GM18519 (cell line): ENCODE results near the gene PPFIBP1.

Experiments used
- ATAC-seq: cut with Tn5 transposase; IDR thresholded peaks from one replicate; pipeline ENCODE4 v1.9.1; 2021; ENCODE audit warnings: mild to moderate bottlenecking, moderate library complexity; ENCODE audit not compliant: unreplicated experiment, low FRiP score

PPFIBP1 gene

DNA sequence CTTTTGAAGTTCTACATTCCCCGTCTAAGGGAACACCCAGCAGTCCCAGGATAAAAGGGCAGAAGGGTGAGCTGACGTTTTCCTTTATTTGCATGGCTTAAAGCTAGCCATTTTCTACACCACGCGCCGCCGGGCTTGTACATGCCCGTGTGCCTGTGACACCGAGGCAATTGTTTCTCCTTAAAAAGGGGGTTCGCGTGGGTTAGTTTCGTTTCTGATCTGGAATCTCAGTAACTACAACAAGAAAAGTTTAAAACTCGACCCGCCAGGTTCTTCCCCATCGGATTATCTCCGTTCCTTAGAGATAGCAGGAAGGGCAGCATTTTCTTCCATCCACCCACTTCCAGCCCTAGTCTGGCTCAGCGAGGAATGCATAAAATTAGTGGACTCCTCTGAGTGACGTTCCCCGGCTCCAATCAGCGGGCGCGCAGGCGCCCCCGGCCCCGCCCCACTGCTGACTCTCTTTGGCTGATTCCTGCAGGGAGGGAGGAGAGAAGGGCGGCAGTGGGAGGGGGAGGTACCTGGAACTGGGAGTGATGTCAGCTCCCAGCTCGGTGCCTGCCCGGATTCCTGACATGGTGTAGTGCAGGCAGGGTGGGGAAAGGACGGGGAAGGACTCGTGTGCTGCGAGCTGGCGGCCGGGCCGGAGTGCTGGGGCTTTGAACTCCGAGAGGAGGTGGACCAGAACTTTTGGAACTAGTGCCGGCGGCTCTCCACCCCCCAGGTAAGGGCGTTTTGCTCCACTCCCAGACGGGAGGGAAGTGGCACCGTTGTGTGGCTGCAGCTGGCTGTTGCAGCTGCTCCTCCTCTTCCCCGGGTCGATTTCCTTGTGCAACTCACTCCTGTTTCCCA, at the start of gene PPFIBP1:
Gene PPFIBP1 (plus strand): TSS at position 565 of the 852 bp plus-strand sequence. CDS start 109,191 bp downstream, outside the sequence.
- ATAC-seq, result peak; percentile 79

DNA sequence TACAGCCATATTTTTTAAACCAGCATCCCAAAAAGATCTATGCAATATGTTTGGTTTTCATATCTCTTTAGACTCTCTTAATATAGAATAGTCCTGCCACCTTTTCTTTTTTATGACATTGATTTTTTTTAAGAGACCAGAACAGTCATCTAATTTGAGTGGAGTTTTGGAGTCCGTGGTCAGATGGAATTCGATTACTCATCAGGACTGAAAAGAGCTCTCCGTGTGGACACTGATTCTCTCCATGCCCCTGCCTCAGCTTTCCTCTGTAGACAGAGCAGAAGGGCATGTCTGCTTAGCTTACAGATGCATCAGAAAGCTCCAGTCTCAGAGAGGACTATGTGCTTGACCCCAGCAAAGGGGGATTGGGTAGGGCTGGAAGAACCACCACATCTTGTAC, 49.7 kb upstream of the PPFIBP1 start:
- no peak for ATAC-seq

DNA sequence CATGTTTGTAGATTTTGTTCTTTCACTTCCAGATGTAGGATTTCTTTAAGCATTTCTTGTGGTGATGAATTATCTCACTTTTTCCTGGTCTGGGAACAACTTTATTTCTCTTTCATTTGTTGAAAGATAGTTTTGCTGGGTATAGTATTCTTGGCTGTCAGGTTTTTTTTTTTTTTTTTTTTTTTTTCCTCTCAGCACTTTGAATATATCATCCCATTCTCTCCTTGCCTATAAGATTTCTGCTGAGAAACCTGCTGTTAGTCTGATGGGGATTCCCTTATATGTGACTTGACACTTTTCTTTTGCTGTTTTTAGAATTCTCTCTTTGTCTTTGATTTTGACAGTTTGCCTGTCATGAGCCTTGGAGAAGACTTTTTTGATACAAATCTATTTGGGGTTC, 47.0 kb upstream of the PPFIBP1 start:
- ATAC-seq, result no peak

DNA sequence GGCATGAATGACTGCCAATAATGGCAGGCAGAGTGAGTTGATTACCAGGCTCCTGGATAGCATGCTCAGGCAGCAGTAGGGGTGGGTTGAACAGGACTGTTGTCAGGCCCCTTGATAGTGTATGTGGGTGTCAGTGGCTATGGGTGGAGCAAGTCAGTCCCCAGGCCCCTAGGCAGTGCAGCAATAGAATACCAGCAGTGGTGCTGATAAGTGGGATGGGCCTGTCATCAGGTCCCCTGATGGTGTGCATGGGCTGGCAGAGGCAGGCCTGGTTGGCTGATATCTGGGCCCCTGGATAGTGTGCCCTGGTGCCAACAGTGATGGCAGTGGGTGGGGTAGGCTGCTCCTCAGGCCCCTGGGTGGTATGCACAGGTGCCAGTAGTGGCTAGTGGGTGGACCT, 45.1 kb upstream of the PPFIBP1 start:
- no peak for ATAC-seq

DNA sequence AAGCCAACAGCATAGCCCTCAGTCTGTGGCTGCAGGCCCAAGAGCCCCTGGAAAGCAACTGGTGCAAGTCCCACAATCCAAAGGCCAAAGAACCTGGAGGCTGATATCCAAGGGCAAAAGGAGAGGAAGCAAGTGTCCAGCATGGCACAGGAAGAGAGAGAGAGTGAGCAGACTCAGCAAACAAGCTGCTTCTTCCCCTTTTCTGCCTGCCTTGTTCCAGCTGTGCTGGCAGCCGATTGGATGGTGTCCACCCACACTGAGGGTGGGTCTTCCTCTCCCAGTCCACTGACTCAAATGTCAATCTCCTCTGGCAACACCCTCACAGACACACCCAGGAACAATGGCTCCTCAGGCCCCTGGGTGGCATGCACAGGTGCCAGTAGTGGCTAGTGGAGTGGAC, 44.0 kb upstream of the PPFIBP1 start:
- ATAC-seq, result no peak

DNA sequence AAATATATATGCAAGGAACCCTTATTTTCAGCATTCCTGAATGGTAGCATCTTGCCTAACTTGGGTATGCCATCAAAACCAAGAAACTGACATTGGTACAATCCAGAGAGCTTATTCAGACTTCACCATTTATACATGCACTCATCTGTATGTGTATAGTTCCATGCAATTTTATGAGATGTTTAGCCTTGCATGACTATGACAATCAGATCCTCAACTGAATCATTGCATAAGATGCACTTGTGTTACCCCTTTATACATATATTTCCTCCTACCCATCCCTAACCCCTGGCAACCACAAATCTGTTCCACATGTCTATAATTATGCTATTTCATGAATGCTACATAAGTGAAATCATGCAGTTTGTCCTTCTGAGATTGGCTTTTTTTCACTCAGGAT, 37.0 kb upstream of the PPFIBP1 start:
- ATAC-seq, result no peak

DNA sequence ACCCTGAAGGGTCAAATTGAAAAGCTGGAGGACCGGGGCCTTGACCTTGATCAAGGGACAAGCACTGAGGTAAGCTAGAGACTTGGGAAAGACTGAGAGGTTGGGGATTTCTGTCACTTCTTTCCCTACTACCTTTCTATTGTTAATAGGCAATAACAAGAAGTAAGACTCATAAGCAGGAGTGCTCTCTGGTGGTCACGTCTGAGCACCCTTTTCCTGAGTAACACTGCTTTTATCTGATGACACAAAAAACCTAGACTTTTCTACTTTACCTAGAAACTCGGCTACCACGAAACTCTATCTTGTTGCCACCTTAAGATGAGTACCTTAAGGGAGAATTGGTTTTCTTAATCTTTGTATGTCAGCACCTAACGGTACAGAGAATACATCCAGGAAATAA, 35.5 kb upstream of the PPFIBP1 start:
- no peak for ATAC-seq

DNA sequence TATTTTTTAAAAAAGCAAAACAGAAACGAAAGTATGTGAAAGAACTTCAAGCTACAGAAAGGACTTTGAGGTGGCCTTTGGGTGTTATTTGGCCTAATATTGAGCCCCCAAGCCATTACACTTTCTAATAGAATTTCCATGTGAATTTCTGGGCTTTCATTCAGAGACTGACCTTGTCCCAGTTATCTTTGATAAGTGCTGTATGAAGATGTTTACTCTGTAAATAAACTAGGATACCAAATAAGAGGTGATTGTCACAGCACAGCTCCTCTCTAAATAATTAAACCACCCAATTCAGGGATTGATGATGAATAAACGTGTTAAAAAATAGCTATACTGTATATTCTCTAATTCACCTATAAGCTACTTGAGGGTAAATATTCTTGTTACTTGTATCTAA, 32.8 kb upstream of the PPFIBP1 start:
- no peak for ATAC-seq

DNA sequence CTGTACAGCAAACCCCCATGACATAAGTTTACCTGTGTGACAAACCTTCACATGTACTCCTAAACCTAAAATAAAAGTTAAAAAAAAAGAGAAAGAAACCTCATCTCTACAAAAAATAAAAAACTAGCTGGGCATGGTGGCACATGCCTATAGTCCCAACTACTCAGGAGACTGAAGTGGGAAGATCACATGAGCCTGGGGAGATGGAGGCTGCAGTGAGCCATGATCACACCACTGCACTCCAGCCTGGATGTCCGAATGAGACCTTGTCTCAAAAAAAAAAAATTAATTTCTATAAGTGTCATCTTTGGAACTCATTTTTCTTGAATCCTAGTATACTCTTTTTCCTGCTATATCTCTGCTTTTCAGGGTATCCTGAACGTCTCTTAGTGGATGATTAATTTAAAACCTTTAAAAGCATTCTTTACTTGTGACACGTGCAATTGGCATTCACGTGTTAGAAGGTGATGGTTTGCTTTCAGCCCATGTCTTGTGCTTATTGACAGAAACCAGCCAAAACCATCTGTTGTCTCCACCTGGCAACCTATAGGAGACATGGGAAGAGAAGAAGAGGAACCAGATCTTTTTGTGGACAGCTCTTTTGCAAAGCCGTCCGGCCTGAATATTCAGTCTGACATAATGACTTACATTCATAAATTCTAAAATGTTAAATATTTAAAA, 30.6 kb upstream of the PPFIBP1 start:
- ATAC-seq, result no peak

DNA sequence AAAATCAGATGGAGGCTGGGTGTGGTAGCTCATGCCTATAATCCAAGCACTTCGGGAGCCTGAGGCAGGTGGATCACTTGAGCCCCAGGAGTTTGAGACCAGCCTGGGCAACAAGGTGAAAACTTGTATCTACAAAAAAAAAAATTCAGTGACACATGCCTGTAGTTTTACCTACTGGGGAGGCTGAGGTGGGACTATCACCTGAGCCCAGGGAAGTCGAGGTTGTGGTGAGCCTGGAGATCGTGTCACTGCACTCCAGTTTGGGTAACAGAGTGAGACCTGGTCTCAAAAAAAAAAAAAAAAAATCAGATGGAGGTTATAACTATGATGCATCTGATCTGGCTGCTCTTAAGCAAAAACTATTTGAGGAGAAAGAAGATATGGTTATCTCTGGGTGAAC, 26.6 kb upstream of the PPFIBP1 start:
- ATAC-seq, result no peak

DNA sequence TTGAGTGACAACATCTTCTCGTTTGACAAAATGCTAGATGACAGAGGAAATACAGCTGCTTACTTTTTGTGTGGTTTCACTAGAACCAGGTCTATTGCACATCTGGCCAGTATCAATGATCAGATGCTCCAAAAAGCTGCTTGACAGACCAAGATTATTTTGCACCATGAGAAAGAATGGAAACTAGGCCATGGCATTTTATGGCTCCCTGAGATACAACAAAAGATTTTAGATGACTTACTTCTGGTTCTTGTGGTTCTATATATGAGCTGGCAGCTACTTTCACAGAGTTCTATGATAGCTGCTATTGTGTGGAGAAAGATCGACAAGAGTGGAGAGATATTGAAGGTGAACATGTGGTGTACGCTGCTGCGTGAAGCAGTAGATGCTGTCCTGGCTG, 25.9 kb upstream of the PPFIBP1 start:
- ATAC-seq, result peak; percentile 73

DNA sequence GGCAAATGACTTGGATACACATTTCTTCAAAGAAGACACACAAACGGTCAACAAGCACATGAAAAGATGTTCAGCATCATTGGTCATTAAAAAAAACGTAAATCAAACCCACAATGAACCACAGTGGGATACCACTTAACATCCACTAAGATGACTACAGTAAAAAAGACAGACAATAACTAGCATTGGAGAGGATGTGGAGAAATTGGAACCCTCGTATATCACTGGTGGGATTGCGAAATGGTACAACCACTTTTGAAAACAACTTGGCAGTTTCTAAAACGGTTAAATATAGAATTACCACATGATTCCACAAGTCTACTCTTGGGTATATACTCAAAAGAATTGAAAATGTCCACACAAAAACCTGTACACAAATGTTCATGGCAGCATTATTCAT, 25.2 kb upstream of the PPFIBP1 start:
- no peak for ATAC-seq

DNA sequence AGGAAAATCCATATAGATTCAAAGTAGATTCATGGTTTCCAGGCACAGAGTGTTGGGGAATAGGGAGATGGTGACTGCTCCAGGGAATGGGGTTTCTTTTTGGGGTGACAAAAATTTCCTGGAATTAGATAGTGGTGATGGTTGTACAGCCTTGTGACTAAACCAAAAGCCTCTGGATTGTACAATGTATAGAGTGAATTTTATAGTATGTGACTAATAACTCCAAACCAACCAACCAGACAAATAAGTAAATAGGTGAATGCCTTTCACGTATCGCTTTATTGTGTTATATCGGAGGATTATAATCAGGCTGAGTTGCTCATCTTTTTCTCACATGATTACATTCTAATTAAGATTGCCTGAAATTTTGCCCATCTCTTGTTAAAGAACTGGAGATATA, 24.6 kb upstream of the PPFIBP1 start:
- no peak for ATAC-seq

DNA sequence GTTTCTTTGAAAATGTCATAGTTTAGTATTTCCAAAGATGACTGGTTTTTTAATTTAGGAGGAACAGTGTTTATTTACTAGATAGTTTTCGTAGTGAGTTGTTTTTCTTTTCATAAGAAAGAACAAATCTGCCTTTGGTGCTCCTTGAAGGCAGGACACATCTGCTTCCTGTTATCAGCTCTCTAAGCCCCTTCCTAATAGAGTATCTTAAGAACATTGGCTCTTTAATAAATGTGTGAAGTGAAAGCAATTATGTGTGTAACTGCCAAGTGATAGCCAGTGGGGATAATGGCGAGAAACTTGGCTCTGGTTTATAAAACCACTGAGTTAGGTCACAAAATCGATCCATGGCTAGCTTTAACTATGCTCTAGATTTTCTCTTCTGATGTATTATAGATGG, 23.5 kb upstream of the PPFIBP1 start:
- no peak for ATAC-seq

DNA sequence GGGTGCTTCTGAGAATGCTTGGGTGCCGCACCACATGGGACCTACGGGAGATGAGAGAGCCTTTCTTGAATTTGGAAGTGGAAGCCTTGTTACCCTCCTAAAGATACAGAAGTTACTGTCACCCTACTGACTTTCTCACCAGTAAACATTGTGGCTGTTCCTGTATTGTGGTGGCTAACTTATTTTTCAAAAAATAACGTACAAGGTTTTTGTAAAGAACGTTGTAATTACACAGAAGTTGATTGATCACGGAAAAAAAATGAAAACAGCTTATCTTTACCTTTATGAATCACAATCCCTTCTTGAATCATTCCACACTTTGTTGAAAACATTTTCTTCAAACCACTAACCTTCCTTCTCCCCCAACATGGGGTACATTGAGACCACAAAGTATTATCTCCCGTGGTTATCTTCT, 22.0 kb upstream of the PPFIBP1 start:
- no peak for ATAC-seq

DNA sequence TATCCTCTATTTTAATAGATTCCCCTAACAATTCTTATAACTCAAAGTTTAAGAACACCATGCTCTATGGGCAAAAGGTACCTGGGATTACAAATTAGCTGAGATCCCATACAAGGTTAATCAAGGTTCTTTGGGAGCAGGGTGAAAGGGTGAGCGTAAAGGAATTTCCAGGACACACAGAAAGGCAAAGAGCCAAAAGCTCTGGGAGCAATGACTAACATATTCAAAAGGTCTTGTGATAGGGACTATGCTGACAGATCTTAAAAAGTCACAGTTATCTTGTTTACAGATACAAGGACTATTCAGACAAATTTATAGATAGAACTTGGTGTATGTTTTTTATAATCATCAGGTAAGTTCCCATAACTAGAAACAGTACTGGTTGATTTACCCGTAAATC, 19.5 kb upstream of the PPFIBP1 start:
- no peak for ATAC-seq

DNA sequence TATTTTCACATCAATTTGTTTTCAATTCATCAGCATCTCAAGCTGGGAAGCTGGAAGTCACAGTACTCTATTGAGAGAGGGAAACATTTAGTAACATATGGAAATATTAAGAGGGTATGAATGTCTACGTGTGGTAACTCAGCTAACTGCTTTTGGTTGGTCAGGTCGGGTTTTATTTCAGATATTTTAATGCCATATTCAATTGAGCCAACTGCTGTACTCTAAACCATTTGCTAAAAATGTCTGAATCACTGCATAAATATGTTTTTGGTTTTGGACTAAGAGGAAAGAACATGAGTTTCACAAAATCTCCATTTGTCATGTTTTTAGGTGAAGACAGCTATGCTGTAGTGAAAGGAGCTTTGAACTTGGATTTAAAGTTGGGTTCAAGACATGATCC, 18.9 kb upstream of the PPFIBP1 start:
- ATAC-seq, result no peak

DNA sequence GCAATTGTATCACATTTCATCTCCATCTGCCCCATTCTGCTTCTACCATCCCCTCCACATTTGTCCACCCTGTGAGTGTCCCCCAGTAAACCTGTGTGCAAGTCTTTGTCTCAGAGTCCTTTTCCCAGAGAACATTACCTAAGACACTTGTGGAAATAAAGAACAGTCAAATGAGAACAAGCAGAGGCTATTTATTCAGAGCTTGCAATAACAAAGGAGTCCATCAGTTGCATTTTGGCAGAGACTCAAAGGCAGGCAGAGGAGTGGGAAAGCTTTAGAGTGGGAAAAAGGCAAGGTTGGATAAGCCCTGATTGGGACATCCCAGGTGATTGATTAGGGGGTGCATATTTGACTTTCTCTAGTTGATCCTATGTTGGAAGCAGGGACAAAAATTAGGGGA, 18.2 kb upstream of the PPFIBP1 start:
- ATAC-seq, result no peak

DNA sequence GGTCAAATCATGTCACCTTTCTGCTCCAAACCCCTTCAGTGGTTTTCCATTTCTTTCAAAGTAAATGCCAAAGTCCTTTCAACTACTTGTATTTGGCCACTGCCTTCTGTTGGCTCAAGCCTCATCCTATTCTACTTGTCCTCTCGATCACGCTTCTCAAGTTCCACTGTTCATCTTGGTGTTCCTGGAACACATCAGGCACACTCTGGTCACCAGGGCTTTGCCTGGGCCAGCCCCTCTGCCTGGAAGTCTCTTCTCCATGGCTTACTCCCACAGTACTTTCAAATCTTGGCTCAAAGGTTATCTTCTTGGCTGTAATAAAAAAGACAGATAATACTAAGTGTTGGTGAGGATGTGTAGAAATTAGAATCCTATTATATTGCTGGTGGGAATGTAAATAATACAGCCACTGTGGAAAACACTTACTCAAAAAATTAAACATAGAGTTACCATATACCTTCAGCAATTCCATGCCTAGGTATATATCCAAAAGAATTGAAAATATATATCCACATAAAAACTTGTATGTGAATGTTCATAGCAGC, 17.3 kb upstream of the PPFIBP1 start:
- ATAC-seq, result no peak

DNA sequence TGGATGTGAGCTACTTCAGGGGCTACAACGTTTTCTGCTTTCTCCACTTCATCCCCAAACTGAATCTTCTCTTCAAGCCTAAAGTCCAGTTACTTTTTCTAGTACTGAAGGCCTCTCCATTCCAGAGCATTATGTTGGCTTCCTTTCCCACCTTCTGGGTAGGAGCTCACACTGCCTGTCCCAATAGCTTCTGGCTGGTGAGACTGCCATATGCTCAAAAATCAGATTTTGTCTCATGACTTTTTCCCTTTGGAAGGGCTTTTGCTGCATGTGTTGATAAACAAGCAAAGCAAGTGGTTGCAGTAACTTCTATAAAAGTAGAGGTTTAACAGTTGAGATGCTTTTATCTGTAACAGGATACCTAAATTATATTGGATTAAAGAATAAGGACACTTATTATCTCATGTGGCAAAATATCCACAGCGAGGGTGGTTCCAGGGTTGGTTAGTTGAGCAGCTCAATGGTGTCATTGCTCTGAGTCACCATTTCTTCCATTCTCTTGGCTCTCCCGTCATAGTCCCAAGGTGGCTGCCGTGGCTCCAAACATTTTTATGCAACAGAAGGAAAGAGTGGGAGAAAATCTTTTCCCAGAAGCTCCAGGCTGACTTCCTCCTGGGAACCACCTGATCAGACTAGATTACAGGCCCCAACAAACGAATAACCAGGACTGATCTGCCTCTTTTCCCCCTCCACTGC, 15.1 kb upstream of the PPFIBP1 start:
- no peak for ATAC-seq

DNA sequence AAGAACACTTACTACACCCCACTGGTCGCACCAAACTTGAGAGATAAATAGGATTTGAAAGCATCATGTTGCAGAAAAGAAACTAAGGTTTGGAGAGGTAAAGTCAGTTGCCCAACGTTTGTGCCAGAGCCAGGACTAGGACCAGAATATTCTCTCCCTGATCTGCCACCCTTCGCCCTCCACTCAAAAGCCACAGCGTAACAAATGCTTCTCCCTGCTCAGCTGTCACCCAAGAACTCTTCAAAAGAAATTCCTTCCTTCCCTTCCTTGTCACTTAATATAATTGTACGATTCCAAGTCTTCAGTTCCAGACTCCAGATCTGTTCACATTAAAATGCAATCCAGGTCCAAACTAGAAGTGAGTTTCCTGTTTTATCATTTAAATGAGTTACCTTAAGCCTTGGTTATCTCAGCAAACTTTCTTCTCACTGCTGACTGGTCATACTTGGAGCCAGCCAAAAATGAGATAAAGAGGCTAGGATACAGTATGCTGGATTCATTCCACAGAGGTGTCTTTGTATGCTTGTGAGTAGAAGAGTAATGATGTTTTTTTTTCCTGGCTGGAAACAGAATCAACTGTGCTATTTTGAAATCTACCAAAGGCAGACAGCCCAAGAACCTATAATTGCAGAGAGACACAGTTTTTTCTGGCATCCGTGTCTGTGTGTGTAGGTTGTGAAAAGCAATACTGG, 12.8 kb upstream of the PPFIBP1 start:
- ATAC-seq, result no peak
